WTC11 (cell line): ENCODE data around the gene CA7. TPM values are rescaled to one million over a fixed set of nuclear protein-coding genes. Genes with fewer than 3 reads are reported as not detected.

Experiments
- ATAC-seq: fragments of 200-7000 bp; cut with Tn5 transposase; 2 replicates; pipeline ENCODE4 v1.10.0; 2021; ENCODE audit warnings: mild to moderate bottlenecking, moderate library complexity
- CTCF ChIA-PET: fragments of 300-600 bp; sonication (Branson Sonifier 250); formaldehyde crosslinking; loops from one replicate; lab custom pipeline; 2021; ENCODE audit warnings: antibody characterized with exemption; lab: Charles Lee
- POLR2A ChIA-PET: fragments of 350-600 bp; sonication (Branson Sonifier 250); formaldehyde crosslinking; loops from one replicate; lab custom pipeline; 2021; ENCODE audit warnings: antibody characterized with exemption; lab: Charles Lee
- DNase-seq: peaks from one replicate; pipeline ENCODE4 v3.0.0; 2021; ENCODE audit warnings: low spot score
- H3K27ac Mint-ChIP-seq: 2 replicates; pipeline ENCODE4 v1.8.0; 2021; ENCODE audit warnings: mixed read lengths
- H3K27me3 Mint-ChIP-seq: 2 replicates; pipeline ENCODE4 v1.8.0; 2021; ENCODE audit warnings: low read depth, mild to moderate bottlenecking, moderate library complexity, mixed read lengths
- H3K36me3 Mint-ChIP-seq: 2 replicates; pipeline ENCODE4 v1.8.0; 2021; ENCODE audit warnings: mixed read lengths
- H3K4me1 Mint-ChIP-seq: 2 replicates; pipeline ENCODE4 v1.8.0; 2022; ENCODE audit warnings: mixed read lengths
- H3K4me3 Mint-ChIP-seq: 2 replicates; pipeline ENCODE4 v1.8.0; 2021; ENCODE audit warnings: mild to moderate bottlenecking, moderate library complexity, mixed read lengths
- H3K9me3 Mint-ChIP-seq: 2 replicates; pipeline ENCODE4 v1.8.0; 2021; ENCODE audit warnings: mixed read lengths
- FOXK1 ChIP-seq: sonication (generic); formaldehyde crosslinking; IDR thresholded peaks from 2 replicates; pipeline ENCODE4 v1.8.0; 2022; ENCODE audit warnings: mild to moderate bottlenecking, moderate library complexity, missing genetic modification reagents
- GRHL2 ChIP-seq: fragments of 250-450 bp; sonication (Bioruptor Pico); IDR thresholded peaks from 2 replicates; pipeline ENCODE4 v1.8.0; 2022; ENCODE audit warnings: mild to moderate bottlenecking, moderate library complexity; ENCODE audit not compliant: insufficient replicate concordance, severe bottlenecking
- JAZF1 ChIP-seq: fragments of 250-450 bp; sonication (Bioruptor Pico); IDR thresholded peaks from 2 replicates; pipeline ENCODE4 v1.9.0; 2021; ENCODE audit warnings: moderate library complexity, mild to moderate bottlenecking, inconsistent platforms
- JUN ChIP-seq: sonication (generic); formaldehyde crosslinking; IDR thresholded peaks from 2 replicates; pipeline ENCODE4 v1.8.0; 2023; ENCODE audit warnings: mild to moderate bottlenecking, missing genetic modification reagents
- RELA ChIP-seq: sonication (generic); formaldehyde crosslinking; IDR thresholded peaks from 2 replicates; pipeline ENCODE4 v1.8.1; 2022; ENCODE audit warnings: missing genetic modification reagents, mild to moderate bottlenecking, borderline replicate concordance
- TEAD4 ChIP-seq: sonication (generic); formaldehyde crosslinking; IDR thresholded peaks from 2 replicates; pipeline ENCODE4 v1.8.0; 2022; ENCODE audit warnings: mild to moderate bottlenecking, missing genetic modification reagents
- TP53 ChIP-seq: sonication (generic); formaldehyde crosslinking; IDR thresholded peaks from 2 replicates; pipeline ENCODE4 v1.8.1; 2023; ENCODE audit warnings: mild to moderate bottlenecking, missing genetic modification reagents
- USF1 ChIP-seq: sonication (generic); formaldehyde crosslinking; IDR thresholded peaks from 2 replicates; pipeline ENCODE4 v1.8.0; 2022; ENCODE audit warnings: mild to moderate bottlenecking, missing genetic modification reagents
- ZNF138 ChIP-seq: sonication (generic); formaldehyde crosslinking; conservative IDR thresholded peaks from 2 replicates; pipeline ENCODE4 v1.8.1; 2022; ENCODE audit warnings: mild to moderate bottlenecking, moderate library complexity, missing genetic modification reagents
- ZNF219 ChIP-seq: sonication (generic); formaldehyde crosslinking; IDR thresholded peaks from 2 replicates; pipeline ENCODE4 v1.8.0; 2023; ENCODE audit warnings: missing genetic modification reagents, mild to moderate bottlenecking, borderline replicate concordance
- ZNF232 ChIP-seq: sonication (generic); formaldehyde crosslinking; IDR thresholded peaks from 2 replicates; pipeline ENCODE4 v1.8.0; 2022; ENCODE audit warnings: mild to moderate bottlenecking, missing genetic modification reagents
- ZNF281 ChIP-seq: sonication (generic); formaldehyde crosslinking; IDR thresholded peaks from 2 replicates; pipeline ENCODE4 v1.8.0; 2023; ENCODE audit warnings: mild to moderate bottlenecking, missing genetic modification reagents
- ZNF396 ChIP-seq: fragments of 250-450 bp; sonication (Bioruptor Pico); IDR thresholded peaks from 2 replicates; pipeline ENCODE4 v1.8.0; 2021; ENCODE audit warnings: mild to moderate bottlenecking, moderate library complexity, borderline replicate concordance
- ZNF423 ChIP-seq: fragments of 250-450 bp; sonication (Bioruptor Pico); IDR thresholded peaks from 2 replicates; pipeline ENCODE4 v2.1.2; 2022; ENCODE audit warnings: mild to moderate bottlenecking, moderate library complexity
- ZNF671 ChIP-seq: fragments of 250-450 bp; sonication (Bioruptor Pico); IDR thresholded peaks from 2 replicates; pipeline ENCODE4 v1.8.0; 2021; ENCODE audit warnings: mild to moderate bottlenecking
- ZSCAN18 ChIP-seq: fragments of 250-450 bp; sonication (Bioruptor Pico); IDR thresholded peaks from 2 replicates; pipeline ENCODE4 v2.1.2; 2022; ENCODE audit warnings: mild to moderate bottlenecking, moderate library complexity
- total RNA-seq: library from RNA; stranded (reverse); gene quantifications from 3 replicates; pipeline ENCODE4 v1.2.3, GENCODE V29; 2021
- TF ChIP-seq, protein P1 (sequence below): sonication (generic); formaldehyde crosslinking; IDR thresholded peaks from 2 replicates; pipeline ENCODE4 v1.8.0; 2023; ENCODE audit warnings: missing genetic modification reagents
- TF ChIP-seq, protein P2 (sequence below): sonication (generic); formaldehyde crosslinking; IDR thresholded peaks from 2 replicates; pipeline ENCODE4 v1.8.1; 2023; ENCODE audit warnings: mild to moderate bottlenecking, moderate library complexity, missing genetic modification reagents
- TF ChIP-seq, protein P3 (sequence below): sonication (generic); formaldehyde crosslinking; IDR thresholded peaks from 2 replicates; pipeline ENCODE4 v1.8.1; 2022; ENCODE audit warnings: missing genetic modification reagents, borderline replicate concordance

The CA7 gene
- total RNA-seq, 1 experiment from 2014 or later, result 1.6 TPM

GRCh38 chr16:66824006-66824405 is 20.2 kb upstream of the CA7 start:
- CTCF ChIA-PET, result interaction anchor here (0.9 to 3.6 kb wide), 3 partner anchors 44 to 84 kb away, joined by 3 to 19 read pairs (median 3); no protein-coding TSS in a partner anchor
- no peaks in the 10 kb centered on the region for H3K27me3 Mint-ChIP-seq
- no peak for TF ChIP-seq ZNF671 (CRISPR knock-in tag)
- no peak for TF ChIP-seq JUN (CRISPR knock-in tag)
- TF ChIP-seq, protein P1, sequence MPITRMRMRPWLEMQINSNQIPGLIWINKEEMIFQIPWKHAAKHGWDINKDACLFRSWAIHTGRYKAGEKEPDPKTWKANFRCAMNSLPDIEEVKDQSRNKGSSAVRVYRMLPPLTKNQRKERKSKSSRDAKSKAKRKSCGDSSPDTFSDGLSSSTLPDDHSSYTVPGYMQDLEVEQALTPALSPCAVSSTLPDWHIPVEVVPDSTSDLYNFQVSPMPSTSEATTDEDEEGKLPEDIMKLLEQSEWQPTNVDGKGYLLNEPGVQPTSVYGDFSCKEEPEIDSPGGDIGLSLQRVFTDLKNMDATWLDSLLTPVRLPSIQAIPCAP, result no peak
- TF ChIP-seq GRHL2 (CRISPR knock-in tag), result no peak
- TF ChIP-seq ZNF396 (CRISPR knock-in tag), result no peak
- TF ChIP-seq, protein P2, sequence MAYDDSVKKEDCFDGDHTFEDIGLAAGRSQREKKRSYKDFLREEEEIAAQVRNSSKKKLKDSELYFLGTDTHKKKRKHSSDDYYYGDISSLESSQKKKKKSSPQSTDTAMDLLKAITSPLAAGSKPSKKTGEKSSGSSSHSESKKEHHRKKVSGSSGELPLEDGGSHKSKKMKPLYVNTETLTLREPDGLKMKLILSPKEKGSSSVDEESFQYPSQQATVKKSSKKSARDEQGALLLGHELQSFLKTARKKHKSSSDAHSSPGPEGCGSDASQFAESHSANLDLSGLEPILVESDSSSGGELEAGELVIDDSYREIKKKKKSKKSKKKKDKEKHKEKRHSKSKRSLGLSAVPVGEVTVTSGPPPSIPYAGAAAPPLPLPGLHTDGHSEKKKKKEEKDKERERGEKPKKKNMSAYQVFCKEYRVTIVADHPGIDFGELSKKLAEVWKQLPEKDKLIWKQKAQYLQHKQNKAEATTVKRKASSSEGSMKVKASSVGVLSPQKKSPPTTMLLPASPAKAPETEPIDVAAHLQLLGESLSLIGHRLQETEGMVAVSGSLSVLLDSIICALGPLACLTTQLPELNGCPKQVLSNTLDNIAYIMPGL (CRISPR knock-in tag), result no peak
- TF ChIP-seq TEAD4 (CRISPR knock-in tag), result no peak
- no peak for TF ChIP-seq ZNF232
- no peak for TF ChIP-seq JAZF1 (CRISPR knock-in tag)
- TF ChIP-seq, protein P3, sequence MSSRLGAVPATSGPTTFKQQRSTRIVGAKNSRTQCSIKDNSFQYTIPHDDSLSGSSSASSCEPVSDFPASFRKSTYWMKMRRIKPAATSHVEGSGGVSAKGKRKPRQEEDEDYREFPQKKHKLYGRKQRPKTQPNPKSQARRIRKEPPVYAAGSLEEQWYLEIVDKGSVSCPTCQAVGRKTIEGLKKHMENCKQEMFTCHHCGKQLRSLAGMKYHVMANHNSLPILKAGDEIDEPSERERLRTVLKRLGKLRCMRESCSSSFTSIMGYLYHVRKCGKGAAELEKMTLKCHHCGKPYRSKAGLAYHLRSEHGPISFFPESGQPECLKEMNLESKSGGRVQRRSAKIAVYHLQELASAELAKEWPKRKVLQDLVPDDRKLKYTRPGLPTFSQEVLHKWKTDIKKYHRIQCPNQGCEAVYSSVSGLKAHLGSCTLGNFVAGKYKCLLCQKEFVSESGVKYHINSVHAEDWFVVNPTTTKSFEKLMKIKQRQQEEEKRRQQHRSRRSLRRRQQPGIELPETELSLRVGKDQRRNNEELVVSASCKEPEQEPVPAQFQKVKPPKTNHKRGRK (CRISPR knock-in tag), result no peak
- TF ChIP-seq ZNF138, result no peak
- TF ChIP-seq ZNF219, result no peak
- TF ChIP-seq, all 79 proteins: peak for 0
- ATAC-seq (no peak), DNase-seq (no peak)
- Mint-ChIP-seq H3K36me3 (peaks cover 66% of the 10 kb centered on the region), H3K9me3 (no peaks in the 10 kb centered on the region), H3K27ac (no peak overlapping the region), H3K4me1 (peaks cover 6% of the 10 kb centered on the region), H3K4me3 (no peak overlapping the region)
- POLR2A ChIA-PET, result interaction anchor here (1.0 kb wide), 1 partner anchor 51 kb away, joined by 3 read pairs; no protein-coding TSS in a partner anchor

DNA sequence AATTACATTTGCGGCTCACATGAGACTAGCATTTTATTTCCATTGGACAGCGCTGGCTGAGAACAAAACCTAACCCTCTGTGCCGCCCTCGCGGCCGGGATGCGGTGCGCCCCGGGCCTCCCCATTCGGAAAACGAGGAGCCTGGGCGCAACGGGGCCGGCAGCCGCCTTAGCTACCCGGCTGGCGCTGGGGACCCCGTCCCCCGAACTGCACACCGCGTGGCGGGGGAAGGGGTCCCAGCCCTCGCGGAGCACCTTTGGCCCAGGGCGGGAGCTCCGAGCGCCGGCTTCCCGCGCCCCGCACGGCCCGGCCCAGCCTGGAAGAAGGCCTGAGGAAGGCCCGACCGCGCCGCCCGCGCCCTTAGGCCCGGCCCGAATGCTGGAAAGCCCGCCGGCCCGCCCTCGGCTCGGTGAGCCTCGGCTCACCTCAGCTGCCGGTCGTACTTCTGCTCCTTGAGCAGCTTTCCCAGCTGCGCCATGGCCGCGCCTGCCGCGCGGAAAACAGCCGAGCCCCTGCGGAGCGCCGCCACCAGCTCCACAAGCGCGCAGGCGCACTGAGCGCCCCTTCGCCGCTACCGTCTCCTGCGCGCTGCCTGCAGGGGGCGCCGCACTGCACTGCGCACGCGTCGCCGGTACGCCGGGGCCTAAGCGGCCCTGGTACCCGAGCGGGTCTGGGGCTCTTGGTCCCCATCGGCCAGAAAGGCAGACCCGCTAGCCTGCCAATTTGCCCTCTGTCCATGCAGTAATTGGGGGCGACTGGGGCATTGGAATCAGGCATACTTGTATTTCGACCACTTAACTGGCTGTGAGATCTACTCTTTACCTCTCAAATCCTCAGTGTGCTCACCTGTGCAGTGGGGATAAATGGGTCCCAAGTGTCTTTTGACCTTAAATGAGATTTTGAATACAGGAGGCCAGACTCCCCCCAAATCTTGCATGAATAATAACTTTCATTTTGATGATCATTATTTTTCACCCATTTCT is 13.5 kb upstream of the CA7 start, which contains the start of gene NAE1:
Gene NAE1, minus strand, starts transcription at position 555 of the 983 bp plus-strand sequence. Its CDS starts 77 bp downstream, at position 478.
- CTCF ChIA-PET, result interaction anchor here (0.5 to 4.7 kb wide), 78 partner anchors 8 to 563 kb away, joined by 3 to 100 read pairs (median 4); partner anchors contain the start of genes CA7, CDH16, CES3 and DYNC1LI2
- Mint-ChIP-seq H3K4me1 (peaks cover 20% of the 10 kb centered on the region), H3K27me3 (peaks cover 14% of the 10 kb centered on the region), H3K36me3 (peaks cover 18% of the 10 kb centered on the region), H3K27ac (no peak within 1 kb of the TSS), H3K4me3 (peak within 1 kb of the TSS; percentile 67), H3K9me3 (no peaks in the 10 kb centered on the region)
- POLR2A ChIA-PET, result interaction anchor here (1.0 to 1.8 kb wide), 6 partner anchors 15 to 98 kb away, joined by 3 to 7 read pairs (median 4); partner anchors contain the start of genes PDP2 and TERB1
- DNase-seq (peak; percentile 90), ATAC-seq (peak; percentile 96)
- peak; percentile 13; the same call in 1 of the 2 replicates for TF ChIP-seq USF1 (CRISPR knock-in tag)
- TF ChIP-seq FOXK1 (CRISPR knock-in tag), result peak; percentile 88
- TF ChIP-seq RELA (CRISPR knock-in tag), result no peak
- no peak for TF ChIP-seq ZSCAN18
- TF ChIP-seq ZNF423, result no peak
- TF ChIP-seq, protein P3 (CRISPR knock-in tag), result no peak
- no peak for TF ChIP-seq ZNF219
- 0 out of 2 replicates have a peak, but pooled peaks have one; percentile 38 for TF ChIP-seq TEAD4 (CRISPR knock-in tag)
- no peak for TF ChIP-seq ZNF281 (CRISPR knock-in tag)
- 0 out of 2 replicates have a peak, but pooled peaks have one; percentile 52 for TF ChIP-seq TP53 (CRISPR knock-in tag)
